ENCODE results near the gene TCAIM.

The TCAIM gene

GRCh38 chr3:44445786-44446185 lies 107.2 kb downstream of the TCAIM start:
- DNase-seq (ENCODE audit: low read depth), result no peak

- DNase-seq (ENCODE audit: low read depth), result no peak
Observed at GRCh38 chr3:44446929-44447328, 108.4 kb downstream of the TCAIM start.

GRCh38 chr3:44451441-44451840 lies 112.9 kb downstream of the TCAIM start:
- DNase-seq (ENCODE audit: low read depth), result no peak

- no peak for DNase-seq (ENCODE audit: low read depth)
Observed at GRCh38 chr3:44454258-44454657, 115.7 kb downstream of the TCAIM start.

GRCh38 chr3:44455318-44455717 lies 116.8 kb downstream of the TCAIM start:
- no peak for DNase-seq (ENCODE audit: low read depth)
